Testis (tissue), 2 donors: Measurements from ENCODE around the gene NUDT8.
"Not testable (repeated sequence)": the region's sequence is repeated elsewhere in the genome, so short reads cannot be mapped to it uniquely, and the experiment has no call there.

Experiments
- POLR2A ChIP-seq: fragments of 450-650 bp; IDR thresholded peaks from one replicate; pipeline ENCODE4 v1.6.1; 2017; ENCODE audit warnings: antibody characterized with exemption, mild to moderate bottlenecking, moderate library complexity
- TF ChIP-seq, protein P1 (sequence below), 3 experiments: fragments of 450-650 bp in 2 of 3; fragments of 200-600 bp in 1 of 3; sonication (generic) in 1 of 3; IDR thresholded peaks; one replicate each; pipeline ENCODE4 v1.5.1; 2016 to 2019; ENCODE audit warnings: antibody characterized with exemption in 3 of 3, mild to moderate bottlenecking in 2 of 3, moderate library complexity in 1 of 3

DNA sequence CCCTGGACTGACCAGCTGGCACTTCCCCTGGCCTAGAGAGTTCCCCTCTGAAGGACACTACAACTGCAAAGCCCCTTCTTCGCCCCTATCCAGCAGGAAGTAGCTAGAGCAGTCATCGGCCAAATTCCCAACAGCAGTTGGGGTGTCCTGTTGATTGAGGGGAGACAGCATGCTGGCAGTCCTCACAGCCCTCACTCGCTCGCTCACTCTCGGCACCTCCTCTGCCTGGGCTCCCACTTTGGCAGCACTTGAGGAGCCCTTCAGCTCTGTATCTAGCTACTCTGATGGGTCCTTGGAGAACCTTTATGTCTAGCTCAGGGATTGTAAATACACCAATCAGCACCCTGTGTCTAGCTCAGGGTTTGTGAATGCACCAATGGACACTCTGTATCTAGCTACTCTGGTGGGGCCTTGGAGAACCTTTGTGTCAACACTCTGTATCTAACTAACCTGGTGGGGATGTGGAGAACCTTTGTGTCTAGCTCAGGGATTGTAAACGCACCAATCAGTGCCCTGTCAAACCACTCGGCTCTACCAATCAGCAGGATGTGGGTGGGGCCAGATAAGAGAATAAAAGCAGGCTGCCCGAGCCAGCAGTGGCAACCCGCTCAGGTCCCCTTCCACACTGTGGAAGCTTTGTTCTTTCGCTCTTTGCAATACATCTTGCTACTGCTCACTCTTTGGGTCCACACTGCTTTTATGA lies 3.5 kb downstream of the NUDT8 start:
- TF ChIP-seq, protein P1, sequence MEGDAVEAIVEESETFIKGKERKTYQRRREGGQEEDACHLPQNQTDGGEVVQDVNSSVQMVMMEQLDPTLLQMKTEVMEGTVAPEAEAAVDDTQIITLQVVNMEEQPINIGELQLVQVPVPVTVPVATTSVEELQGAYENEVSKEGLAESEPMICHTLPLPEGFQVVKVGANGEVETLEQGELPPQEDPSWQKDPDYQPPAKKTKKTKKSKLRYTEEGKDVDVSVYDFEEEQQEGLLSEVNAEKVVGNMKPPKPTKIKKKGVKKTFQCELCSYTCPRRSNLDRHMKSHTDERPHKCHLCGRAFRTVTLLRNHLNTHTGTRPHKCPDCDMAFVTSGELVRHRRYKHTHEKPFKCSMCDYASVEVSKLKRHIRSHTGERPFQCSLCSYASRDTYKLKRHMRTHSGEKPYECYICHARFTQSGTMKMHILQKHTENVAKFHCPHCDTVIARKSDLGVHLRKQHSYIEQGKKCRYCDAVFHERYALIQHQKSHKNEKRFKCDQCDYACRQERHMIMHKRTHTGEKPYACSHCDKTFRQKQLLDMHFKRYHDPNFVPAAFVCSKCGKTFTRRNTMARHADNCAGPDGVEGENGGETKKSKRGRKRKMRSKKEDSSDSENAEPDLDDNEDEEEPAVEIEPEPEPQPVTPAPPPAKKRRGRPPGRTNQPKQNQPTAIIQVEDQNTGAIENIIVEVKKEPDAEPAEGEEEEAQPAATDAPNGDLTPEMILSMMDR (IDR thresholded peaks at IDR 0.05), result not testable (repeated sequence)
- not testable (repeated sequence) for TF ChIP-seq POLR2A
